Cerebellar nuclear complex (tissue), 1 donor: ENCODE data around the gene FAM181A.

Experiments used
- DNase-seq, 2 experiments: peaks; one replicate each; lab custom pipeline; 2025; lab: John Stamatoyannopoulos, UW

The FAM181A gene

GRCh38 chr14:93926873-93927799, at the start of gene FAM181A:
Gene FAM181A (plus strand): TSS chr14:93927344. CDS start chr14:93928286, 942 bp downstream.
- no peak for DNase-seq

GRCh38 chr14:93878212-93878611, 48.9 kb upstream of the FAM181A start:
- no peak for DNase-seq

- no peak for DNase-seq
These were observed 48.3 kb upstream of the FAM181A start for GRCh38 chr14:93878871-93879270.

GRCh38 chr14:93879362-93879983, 47.7 kb upstream of the FAM181A start:
- no peak for DNase-seq

GRCh38 chr14:93880021-93880820, 46.9 kb upstream of the FAM181A start:
- no peak for DNase-seq

- DNase-seq: no peak
These were observed 42.2 kb upstream of the FAM181A start for GRCh38 chr14:93884950-93885349.

- DNase-seq: no peak
These were observed 38.1 kb upstream of the FAM181A start for GRCh38 chr14:93888995-93889394.

GRCh38 chr14:93889739-93890483, 37.2 kb upstream of the FAM181A start:
- no peak for DNase-seq

- no peak for DNase-seq
These were observed 35.2 kb upstream of the FAM181A start for GRCh38 chr14:93891756-93892504.

GRCh38 chr14:93892505-93892839, 34.7 kb upstream of the FAM181A start:
- no peak for DNase-seq

GRCh38 chr14:93892923-93893558, 34.1 kb upstream of the FAM181A start:
- peak in 1 of 2 experiments; percentile 60 for DNase-seq

GRCh38 chr14:93893661-93894261, 33.4 kb upstream of the FAM181A start:
- no peak for DNase-seq

- no peak for DNase-seq
These were observed 32.0 kb upstream of the FAM181A start for GRCh38 chr14:93895023-93895604.

- no peak for DNase-seq
These were observed 29.7 kb upstream of the FAM181A start for GRCh38 chr14:93897476-93897845.

- DNase-seq: no peak
These were observed 29.0 kb upstream of the FAM181A start for GRCh38 chr14:93898081-93898611.

- no peak for DNase-seq
These were observed 28.4 kb upstream of the FAM181A start for GRCh38 chr14:93898731-93899130.

- no peak for DNase-seq
These were observed 25.3 kb upstream of the FAM181A start for GRCh38 chr14:93901813-93902212.

GRCh38 chr14:93902619-93903307, 24.4 kb upstream of the FAM181A start:
- no peak for DNase-seq
